H1 (cell line): ENCODE data around the gene TNC. TPM values are rescaled to one million over a fixed set of nuclear protein-coding genes. Genes with fewer than 3 reads are reported as not detected.

Experiments
- CTCF ChIA-PET: fragments of 300-600 bp; sonication (Branson Sonifier 250); formaldehyde crosslinking; loops from one replicate; lab custom pipeline; 2021; ENCODE audit not compliant: partially characterized antibody; lab: Charles Lee
- POLR2A ChIA-PET: fragments of 300-600 bp; sonication (Branson Sonifier 250); formaldehyde crosslinking; loops from one replicate; lab custom pipeline; 2021; ENCODE audit warnings: inconsistent platforms; ENCODE audit not compliant: partially characterized antibody; lab: Charles Lee
- DNase-seq, 2 experiments: peaks; one replicate each; pipeline versions ENCODE4 v3.0.0 to v3.0.0-alpha.2; 2010 to 2022; ENCODE audit warnings: low spot score in 2 of 2, low read depth in 1 of 2, mixed read lengths in 1 of 2
- FAIRE-seq: peaks from 2 replicates; lab custom pipeline; 2011; peaks lifted over from hg19 to GRCh38; lab: Jason Lieb, UNC
- H2AFZ ChIP-seq: 2 replicates; pipeline ENCODE4 v1.8.1; 2012; ENCODE audit warnings: low read length, inconsistent platforms
- H2AK5ac ChIP-seq: 2 replicates; pipeline ENCODE4 v1.6.1; 2013; ENCODE audit warnings: low read depth, low read length
- H2BK120ac ChIP-seq: replicated peaks from 2 replicates; pipeline ENCODE3; 2013; ENCODE audit warnings: low read depth, low read length, inconsistent platforms
- H2BK12ac ChIP-seq: 2 replicates; pipeline ENCODE4 v1.6.1; 2013; ENCODE audit warnings: low read depth, low read length
- H2BK15ac ChIP-seq: 2 replicates; pipeline ENCODE4 v1.6.1; 2013; ENCODE audit warnings: low read length
- H2BK20ac ChIP-seq: 2 replicates; pipeline ENCODE4 v1.6.1; 2013; ENCODE audit warnings: low read length
- H2BK5ac ChIP-seq: 2 replicates; pipeline ENCODE4 v1.6.1; 2013; ENCODE audit warnings: low read depth, low read length
- H3K14ac ChIP-seq: 2 replicates; pipeline ENCODE4 v1.6.1; 2013; ENCODE audit warnings: inconsistent platforms; ENCODE audit not compliant: insufficient read length
- H3K18ac ChIP-seq: 2 replicates; pipeline ENCODE4 v1.6.1; 2013; ENCODE audit warnings: low read length; ENCODE audit errors: extremely low read depth
- H3K23ac ChIP-seq: 2 replicates; pipeline ENCODE4 v1.6.1; 2013; ENCODE audit warnings: inconsistent platforms; ENCODE audit not compliant: insufficient read length
- H3K23me2 ChIP-seq: 2 replicates; pipeline ENCODE4 v1.6.1; 2013; ENCODE audit warnings: low read depth, low read length
- H3K27ac ChIP-seq: 2 replicates; pipeline ENCODE4 v1.6.1; 2011; ENCODE audit warnings: low read depth, low read length, inconsistent platforms
- H3K27me3 ChIP-seq, 4 experiments: replicated peaks in 1 of 4; 1 replicate in 1 of 4; 2 replicates in 3 of 4; pipeline versions ENCODE4 v1.6.1 to v1.8.1; 2011 to 2013; ENCODE audit warnings: low read length in 3 of 4, mild to moderate bottlenecking in 3 of 4, inconsistent platforms in 2 of 4, mixed read lengths in 2 of 4, moderate library complexity in 1 of 4; ENCODE audit not compliant: control insufficient read depth in 3 of 4, insufficient read depth in 3 of 4; ENCODE audit errors: extremely low read depth in 1 of 4
- H3K36me3 ChIP-seq, 4 experiments: 2 replicates each; pipeline versions ENCODE4 v1.6.1 to v1.8.1; 2011 to 2013; ENCODE audit warnings: mild to moderate bottlenecking in 4 of 4, low read length in 3 of 4, moderate library complexity in 2 of 4, control low read depth in 1 of 4, inconsistent platforms in 1 of 4; ENCODE audit not compliant: insufficient read depth in 4 of 4, control insufficient read depth in 2 of 4
- H3K4ac ChIP-seq: replicated peaks from 2 replicates; pipeline ENCODE3; 2013; ENCODE audit warnings: low read length, low read depth, mixed read lengths, inconsistent platforms; ENCODE audit not compliant: insufficient read length
- H3K4me1 ChIP-seq, 4 experiments: replicated peaks in 1 of 4; 1 replicate in 1 of 4; 2 replicates in 3 of 4; pipeline versions ENCODE4 v1.6.1 to v1.8.1; 2011 to 2013; ENCODE audit warnings: low read length in 3 of 4, inconsistent platforms in 2 of 4, mixed read lengths in 1 of 4; ENCODE audit not compliant: insufficient read depth in 4 of 4, control insufficient read depth in 3 of 4
- H3K4me2 ChIP-seq, 2 experiments: 2 replicates each; pipeline versions ENCODE4 v1.6.1 to v1.8.1; 2011 to 2013; ENCODE audit warnings: low read depth in 2 of 2, low read length in 2 of 2, control low read depth in 1 of 2, inconsistent platforms in 1 of 2, mild to moderate bottlenecking in 1 of 2; ENCODE audit not compliant: insufficient read depth in 1 of 2
- H3K4me3 ChIP-seq, 4 experiments: fragments of 200-600, 300-600 bp in 1 of 4; sonication (generic), shearing (Covaris generic), sonication (Bioruptor Twin) in 1 of 4; 2 replicates each; pipeline versions ENCODE4 v1.5.1 to v1.8.1; 2011 to 2016; ENCODE audit warnings: low read length in 4 of 4, low read depth in 3 of 4, control low read depth in 2 of 4, inconsistent platforms in 2 of 4, mild to moderate bottlenecking in 2 of 4, mixed read lengths in 1 of 4, moderate library complexity in 1 of 4; ENCODE audit not compliant: insufficient read depth in 2 of 4; ENCODE audit errors: extremely low read depth in 1 of 4
- H3K56ac ChIP-seq: replicated peaks from 2 replicates; pipeline ENCODE3; 2013; ENCODE audit warnings: low read depth, mild to moderate bottlenecking, mixed read lengths, low read length, inconsistent platforms; ENCODE audit not compliant: insufficient read length
- H3K79me1 ChIP-seq: 2 replicates; pipeline ENCODE4 v1.6.1; 2013; ENCODE audit warnings: low read depth, low read length, control low read depth
- H3K79me2 ChIP-seq, 2 experiments: 2 replicates each; pipeline versions ENCODE4 v1.6.1 to v1.8.1; 2012 to 2013; ENCODE audit warnings: low read length in 2 of 2, mild to moderate bottlenecking in 2 of 2, inconsistent platforms in 1 of 2; ENCODE audit not compliant: insufficient read depth in 2 of 2, control insufficient read depth in 1 of 2
- H3K9ac ChIP-seq, 4 experiments: replicated peaks in 1 of 4; 1 replicate in 1 of 4; 2 replicates in 3 of 4; pipeline versions ENCODE4 v1.6.1 to v1.8.1; 2011 to 2013; ENCODE audit warnings: low read depth in 3 of 4, low read length in 3 of 4, control low read depth in 2 of 4, mild to moderate bottlenecking in 2 of 4, moderate library complexity in 2 of 4, inconsistent platforms in 1 of 4; ENCODE audit errors: extremely low read depth in 1 of 4
- H3K9me3 ChIP-seq, 2 experiments: 2 replicates each; pipeline versions ENCODE4 v1.6.1 to v1.8.1; 2012 to 2013; ENCODE audit warnings: mild to moderate bottlenecking in 2 of 2, moderate library complexity in 2 of 2, control low read depth in 1 of 2, inconsistent platforms in 1 of 2, low read depth in 1 of 2, low read length in 1 of 2, mixed read lengths in 1 of 2; ENCODE audit not compliant: insufficient read depth in 2 of 2
- H4K20me1 ChIP-seq, 2 experiments: replicated peaks in 1 of 2; 2 replicates each; pipeline versions ENCODE3 to v1.8.1; 2011 to 2013; ENCODE audit warnings: inconsistent platforms in 2 of 2, low read length in 2 of 2, mild to moderate bottlenecking in 1 of 2; ENCODE audit not compliant: insufficient read depth in 2 of 2, control insufficient read depth in 1 of 2
- H4K5ac ChIP-seq: 2 replicates; pipeline ENCODE4 v1.6.1; 2013; ENCODE audit warnings: low read length, low read depth, mixed read lengths, inconsistent platforms; ENCODE audit not compliant: insufficient read length
- H4K8ac ChIP-seq: 2 replicates; pipeline ENCODE4 v1.8.0; 2013; ENCODE audit warnings: mild to moderate bottlenecking, moderate library complexity, low read length, inconsistent platforms; ENCODE audit not compliant: insufficient read depth; ENCODE audit errors: extremely low read depth
- H4K91ac ChIP-seq: replicated peaks from 2 replicates; pipeline ENCODE3; 2013; ENCODE audit warnings: low read length, mixed read lengths, inconsistent platforms; ENCODE audit not compliant: insufficient read length
- BACH1 ChIP-seq: IDR thresholded peaks from 2 replicates; pipeline ENCODE4 v1.6.1; 2012; ENCODE audit warnings: low read length, improper control_type of control experiment
- BRCA1 ChIP-seq: IDR thresholded peaks from 2 replicates; pipeline ENCODE4 v1.6.1; 2012; ENCODE audit warnings: low read depth, low read length, improper control_type of control experiment
- CBX8 ChIP-seq: fragments of 300-800, 300-1000 bp; sonication (generic); IDR thresholded peaks from 2 replicates; pipeline ENCODE4 v1.7.1; 2016; ENCODE audit warnings: low read depth, low read length, borderline replicate concordance
- CHD1 ChIP-seq: IDR thresholded peaks from 2 replicates; pipeline ENCODE4 v1.6.1; 2012; ENCODE audit warnings: low read depth, low read length, improper control_type of control experiment
- HDAC2 ChIP-seq, 2 experiments: fragments of 300-600 bp in 1 of 2; sonication (generic) in 1 of 2; IDR thresholded peaks; 2 replicates each; pipeline ENCODE4 v1.6.1; 2011 to 2012; ENCODE audit warnings: low read depth in 2 of 2, low read length in 2 of 2, mild to moderate bottlenecking in 2 of 2, moderate library complexity in 2 of 2, borderline replicate concordance in 1 of 2, inconsistent platforms in 1 of 2
- POU5F1 ChIP-seq: IDR thresholded peaks from 2 replicates; pipeline ENCODE4 v1.6.1; 2011; ENCODE audit warnings: low read depth, mild to moderate bottlenecking, low read length, moderate library complexity
- SAP30 ChIP-seq: fragments of 300-600 bp; sonication (generic); IDR thresholded peaks from 2 replicates; pipeline ENCODE4 v1.7.1; 2012; ENCODE audit warnings: low read length, moderate library complexity, mild to moderate bottlenecking, inconsistent platforms; ENCODE audit not compliant: insufficient read depth, insufficient replicate concordance
- SP2 ChIP-seq: IDR thresholded peaks from 2 replicates; pipeline ENCODE4 v1.6.1; 2012; ENCODE audit warnings: mild to moderate bottlenecking, low read length, inconsistent platforms
- SP4 ChIP-seq: IDR thresholded peaks from 2 replicates; pipeline ENCODE4 v1.6.1; 2012; ENCODE audit warnings: low read length, inconsistent platforms
- SUZ12 ChIP-seq: fragments of 200-600 bp; sonication (generic); IDR thresholded peaks from 2 replicates; pipeline ENCODE4 v1.6.1; 2012; ENCODE audit warnings: mild to moderate bottlenecking, inconsistent platforms, low read length, moderate library complexity, mixed read lengths
- TAF7 ChIP-seq: optimal IDR thresholded peaks from 2 replicates; pipeline ENCODE3; 2011; ENCODE audit warnings: low read depth, mild to moderate bottlenecking, inconsistent platforms, low read length, moderate library complexity, borderline replicate concordance
- WGBS, 2 experiments: shearing (Covaris generic) in 1 of 2; methylation state at CpG; one replicate each; pipeline versions ENCODE4 v1.1.6 to v1.1.7; 2013 to 2015; ENCODE audit warnings: low lambda C conversion rate in 2 of 2, mixed read lengths in 2 of 2, inconsistent platforms in 1 of 2, low coverage in 1 of 2, missing lambda C conversion rate in 1 of 2; ENCODE audit not compliant: insufficient replicate concordance in 2 of 2, insufficient coverage in 1 of 2, insufficient read length in 1 of 2; ENCODE audit errors: extremely low coverage in 1 of 2, missing lambda C conversion rate in 1 of 2; 5-methylcytosine and 5-hydroxymethylcytosine counted together
- polyA plus RNA-seq, 7 experiments: library from polyadenylated mRNA; depleted of rRNA in 3 of 7; stranded (reverse) in 5 of 7; unstranded in 2 of 7; fragments of >200 nt in 5 of 7; fragments of 200-250 nt in 2 of 7; gene quantifications; 1 replicate in 5 of 7; 2 replicates in 1 of 7; 4 replicates in 1 of 7; pipeline versions ENCODE4 v1.2.1 to v1.2.3, GENCODE V29; 2011 to 2013; ENCODE audit warnings: missing spikeins in 2 of 7, mixed read lengths in 2 of 7
- total RNA-seq: library from RNA; stranded (reverse); fragmentation: NEBNext Ultra II Directional; extraction: Animal tissue kit (Norgen Biotek cat#: 25700); gene quantifications from 2 replicates; pipeline ENCODE4 v1.2.1, GENCODE V29; 2021
- TF ChIP-seq, protein P1 (sequence below): IDR thresholded peaks from 2 replicates; pipeline ENCODE4 v1.6.1; 2012; ENCODE audit warnings: low read length, inconsistent platforms

TNC gene
- total and polyA plus RNA-seq, 2 of the 8 experiments (the other 6 are each of a cell fraction or from before 2014, with no cell fraction given) = 6.2 to 11.4 TPM

DNA sequence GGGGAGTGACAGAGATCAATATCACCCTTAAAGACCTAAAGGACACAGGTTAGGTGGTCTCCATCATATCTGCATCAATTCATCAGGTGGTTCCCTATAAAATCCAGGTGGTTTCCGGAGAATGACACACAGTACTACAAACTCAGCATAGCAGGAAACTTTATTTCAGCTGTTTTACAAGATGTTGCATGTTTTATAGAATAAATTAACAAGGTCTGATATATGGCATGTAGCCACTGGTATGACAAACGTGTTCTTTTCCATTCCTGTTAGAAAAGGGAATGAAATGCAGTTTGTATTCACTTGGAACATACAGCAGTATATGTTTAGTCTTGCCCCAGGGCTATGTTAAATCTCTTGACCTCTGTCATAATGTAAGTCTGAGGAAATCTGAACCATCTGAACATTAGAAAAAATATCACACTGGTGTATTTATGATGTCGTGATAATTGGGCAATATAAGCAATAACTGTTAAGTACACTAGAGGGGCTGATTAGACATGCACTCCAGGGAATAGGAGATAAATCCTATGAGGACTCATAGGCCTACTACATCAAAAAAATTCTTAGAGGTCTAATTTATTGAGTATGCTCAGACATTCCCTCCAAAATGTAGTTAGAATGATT, 145.3 kb downstream of the TNC start:
- CTCF ChIA-PET = no interaction called here
- no peak overlapping the region for H3K18ac ChIP-seq
- no peaks in the 10 kb centered on the region for H3K9me3 ChIP-seq
- no peak overlapping the region for H3K4ac ChIP-seq
- H2BK20ac ChIP-seq = no peak overlapping the region
- H4K20me1 ChIP-seq = peaks cover 0 to 2% of the 10 kb centered on the region in 2 experiments
- H3K36me3 ChIP-seq = no peaks in the 10 kb centered on the region
- no peak overlapping the region for H2AK5ac ChIP-seq
- H3K56ac ChIP-seq = no peak overlapping the region
- no peaks in the 10 kb centered on the region for H3K79me2 ChIP-seq
- H3K4me3 ChIP-seq = no peak overlapping the region
- POLR2A ChIA-PET = no interaction called here
- H3K23me2 ChIP-seq = no peaks in the 10 kb centered on the region
- H2BK12ac ChIP-seq = no peak overlapping the region
- no peak overlapping the region for H3K27ac ChIP-seq
- H2BK15ac ChIP-seq = no peak overlapping the region
- no peak overlapping the region for H3K4me2 ChIP-seq
- H3K4me1 ChIP-seq = no peaks in the 10 kb centered on the region
- H2BK120ac ChIP-seq = no peak overlapping the region
- H3K79me1 ChIP-seq = no peaks in the 10 kb centered on the region
- DNase-seq (no peak), FAIRE-seq (no peak)
- WGBS, 2 experiments = 84% methylated on average over 3 of the region's 3 CpGs; no CpG with 5 or more reads in 1 of the 2 experiments
- H3K27me3 ChIP-seq = no peaks in the 10 kb centered on the region
- no peak overlapping the region for H3K14ac ChIP-seq
- no peak overlapping the region for H3K9ac ChIP-seq
- H2BK5ac ChIP-seq = no peak overlapping the region
- no peak overlapping the region for H4K5ac ChIP-seq
- no peak overlapping the region for H2AFZ ChIP-seq
- H3K23ac ChIP-seq = no peak overlapping the region
- H4K8ac ChIP-seq = no peak overlapping the region
- no peak overlapping the region for H4K91ac ChIP-seq
- TF ChIP-seq, protein P1, sequence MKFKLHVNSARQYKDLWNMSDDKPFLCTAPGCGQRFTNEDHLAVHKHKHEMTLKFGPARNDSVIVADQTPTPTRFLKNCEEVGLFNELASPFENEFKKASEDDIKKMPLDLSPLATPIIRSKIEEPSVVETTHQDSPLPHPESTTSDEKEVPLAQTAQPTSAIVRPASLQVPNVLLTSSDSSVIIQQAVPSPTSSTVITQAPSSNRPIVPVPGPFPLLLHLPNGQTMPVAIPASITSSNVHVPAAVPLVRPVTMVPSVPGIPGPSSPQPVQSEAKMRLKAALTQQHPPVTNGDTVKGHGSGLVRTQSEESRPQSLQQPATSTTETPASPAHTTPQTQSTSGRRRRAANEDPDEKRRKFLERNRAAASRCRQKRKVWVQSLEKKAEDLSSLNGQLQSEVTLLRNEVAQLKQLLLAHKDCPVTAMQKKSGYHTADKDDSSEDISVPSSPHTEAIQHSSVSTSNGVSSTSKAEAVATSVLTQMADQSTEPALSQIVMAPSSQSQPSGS = no peak
- TF ChIP-seq TAF7 (no peak), CHD1 (no peak), SUZ12 (no peak), SP4 (no peak), CBX8 (no peak), SP2 (no peak), POU5F1 (no peak), HDAC2 (IDR thresholded peaks at IDR 0.05; ENCODE audit: borderline replicate concordance in 1 of 2, low read depth in 2 of 2, low read length in 2 of 2) (no peak), BACH1 (no peak), SAP30 (no peak), BRCA1 (no peak)
